HG02885 (cell line): ENCODE data around the gene LSM14A.
"Not testable (repeated sequence)": the region's sequence is repeated elsewhere in the genome, so short reads cannot be mapped to it uniquely, and the experiment has no call there.

Source experiments
- ATAC-seq: cut with Tn5 transposase; IDR thresholded peaks from one replicate; pipeline ENCODE4 v1.9.1; 2021; ENCODE audit warnings: mild to moderate bottlenecking; ENCODE audit not compliant: unreplicated experiment, poor library complexity

Gene LSM14A

DNA sequence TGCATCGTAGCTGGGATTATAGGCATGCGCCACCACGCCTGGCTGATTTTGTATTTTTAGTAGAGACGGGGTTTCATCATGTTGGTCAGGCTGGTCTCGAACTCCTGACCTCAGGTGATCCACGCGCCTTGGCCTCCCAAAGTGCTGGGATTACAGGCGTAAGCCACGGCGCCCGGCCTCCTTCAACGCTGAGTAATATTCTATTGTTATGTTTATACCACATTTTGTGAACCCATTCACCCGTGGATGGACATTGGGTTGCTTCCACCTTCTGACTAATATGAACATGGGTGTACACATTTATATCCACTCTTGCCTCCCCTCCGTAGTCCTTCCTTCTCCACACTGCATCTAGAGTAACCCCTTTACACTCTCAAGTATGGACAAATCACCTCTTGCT is 80.9 kb downstream of the LSM14A start:
- not testable (repeated sequence) for ATAC-seq

GRCh38 chr19:34253681-34254045 is 81.4 kb downstream of the LSM14A start:
- ATAC-seq: not testable (repeated sequence)

DNA sequence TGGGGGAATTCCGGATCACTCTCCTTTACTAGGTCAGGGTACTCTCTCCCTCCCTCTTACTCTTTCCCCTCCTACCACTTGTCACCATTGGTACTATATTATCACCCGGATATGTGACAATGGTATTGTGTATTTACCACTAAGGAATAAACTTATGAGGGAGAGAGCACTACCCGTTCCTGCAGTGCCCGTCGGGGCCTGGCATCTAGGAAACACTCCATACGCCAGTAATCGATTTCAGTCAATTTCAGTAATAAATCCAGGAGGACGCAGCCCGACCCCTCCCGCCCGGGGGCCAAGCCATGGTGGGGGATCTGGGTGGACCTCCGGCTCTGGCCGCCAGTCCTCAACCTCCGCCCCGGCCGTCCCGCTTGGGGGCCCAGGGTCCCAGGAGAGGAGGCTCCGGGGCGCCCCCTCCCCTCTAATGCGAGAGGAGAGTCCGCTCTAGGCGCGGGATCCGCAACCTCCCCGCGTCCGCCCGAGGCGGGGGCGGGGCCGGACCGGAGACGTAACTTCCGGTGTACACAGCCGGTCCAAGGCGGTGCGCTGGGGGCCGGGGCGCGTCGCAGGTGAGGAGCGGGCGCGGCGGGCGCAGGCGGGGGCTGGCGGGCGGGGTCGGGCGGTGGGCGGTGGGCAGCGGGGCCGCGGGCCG is 81.9 kb downstream of the LSM14A start, which contains the start of gene GARRE1:
TSS of gene GARRE1 (plus strand) at position 509 of the 652 bp plus-strand sequence. CDS start 45,920 bp downstream, outside the sequence.
- peak; percentile 91 for ATAC-seq

- ATAC-seq: peak; percentile 57
Measured at GRCh38 chr19:34254698-34255432, 82.6 kb downstream of the LSM14A start.

- no peak for ATAC-seq
Measured at GRCh38 chr19:34255546-34255945, 83.2 kb downstream of the LSM14A start.

GRCh38 chr19:34256835-34257558 is 84.7 kb downstream of the LSM14A start:
- no peak for ATAC-seq

DNA sequence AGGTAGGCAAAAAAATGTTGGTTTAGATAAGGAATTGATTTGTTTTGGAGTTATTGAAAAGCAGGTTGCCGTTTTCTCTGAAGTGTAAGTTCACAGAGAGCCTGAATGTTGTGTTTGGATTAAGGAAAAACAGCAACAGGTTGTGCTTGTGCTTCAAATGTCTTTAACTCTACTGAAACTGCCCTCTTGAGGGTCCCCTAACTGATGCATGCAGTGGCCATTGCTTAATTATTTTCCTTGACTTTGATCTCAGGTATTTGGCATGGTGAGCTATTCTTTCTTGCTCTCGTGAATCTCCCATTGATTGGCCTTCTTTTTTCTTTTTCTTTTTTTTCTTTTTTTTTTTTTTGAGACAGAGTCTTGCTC is 85.2 kb downstream of the LSM14A start:
- no peak for ATAC-seq

- ATAC-seq: no peak
Measured at GRCh38 chr19:34259367-34260095, 87.2 kb downstream of the LSM14A start.

- no peak for ATAC-seq
Measured at GRCh38 chr19:34260771-34261173, 88.5 kb downstream of the LSM14A start.

DNA sequence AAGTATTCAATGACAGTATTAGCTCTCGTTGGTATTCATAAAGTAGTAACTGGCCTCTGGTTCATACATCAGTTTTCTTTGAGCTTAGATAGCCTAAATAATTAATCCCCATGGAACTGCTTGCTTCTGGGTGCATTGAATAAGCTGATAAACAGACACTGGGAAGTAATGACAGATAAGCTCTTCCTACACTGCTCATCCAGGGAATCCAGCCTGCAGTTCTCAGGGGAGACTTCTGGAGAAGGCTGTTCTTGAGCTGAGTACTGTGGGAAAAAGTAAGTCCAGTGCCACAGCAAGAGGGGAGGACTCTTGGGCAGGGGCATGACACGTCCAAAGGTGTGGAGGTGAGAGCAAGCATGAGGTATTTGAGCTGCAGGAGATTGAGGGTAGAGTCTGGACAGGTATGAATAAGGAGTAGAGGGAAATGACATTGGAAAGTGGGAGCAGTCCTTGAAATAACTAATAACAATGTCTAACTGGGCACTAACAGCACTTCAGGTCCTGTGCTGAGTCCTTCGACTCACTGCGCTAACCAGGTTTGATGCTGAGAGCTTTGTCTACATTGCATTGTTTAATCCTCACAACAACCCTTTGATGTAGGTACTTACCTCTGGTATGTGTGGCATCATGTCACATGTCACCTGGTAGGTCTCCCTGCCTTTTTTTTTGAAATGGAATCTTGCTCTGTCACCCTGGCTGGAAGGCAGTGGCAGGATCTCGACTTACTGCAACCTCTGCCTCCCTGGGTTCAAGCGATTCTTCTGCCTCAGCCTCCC is 89.2 kb downstream of the LSM14A start:
- no peak for ATAC-seq

GRCh38 chr19:34263745-34264237 is 91.5 kb downstream of the LSM14A start:
- ATAC-seq: no peak

DNA sequence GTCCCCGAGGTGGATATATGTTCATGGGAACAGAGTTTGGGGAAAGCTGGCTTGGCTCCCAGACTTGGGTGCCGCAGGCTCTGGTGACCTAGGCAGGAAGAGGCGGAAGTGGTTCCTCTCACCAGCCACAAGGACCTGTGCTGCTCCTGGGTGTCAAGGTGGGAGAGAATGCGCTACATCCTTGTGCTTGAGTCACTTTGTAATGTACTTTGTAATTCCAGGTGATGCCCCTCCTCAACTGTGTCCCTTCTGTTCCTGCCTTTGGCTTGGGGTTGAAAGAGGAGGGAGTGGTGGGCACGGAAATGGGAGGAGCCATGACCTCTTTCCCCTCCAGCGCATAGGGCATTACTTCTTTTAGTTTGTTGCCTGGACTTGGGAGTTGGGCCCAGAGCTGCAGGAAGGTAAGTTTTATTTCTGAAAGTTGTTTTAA is 92.9 kb downstream of the LSM14A start:
- ATAC-seq: no peak

DNA sequence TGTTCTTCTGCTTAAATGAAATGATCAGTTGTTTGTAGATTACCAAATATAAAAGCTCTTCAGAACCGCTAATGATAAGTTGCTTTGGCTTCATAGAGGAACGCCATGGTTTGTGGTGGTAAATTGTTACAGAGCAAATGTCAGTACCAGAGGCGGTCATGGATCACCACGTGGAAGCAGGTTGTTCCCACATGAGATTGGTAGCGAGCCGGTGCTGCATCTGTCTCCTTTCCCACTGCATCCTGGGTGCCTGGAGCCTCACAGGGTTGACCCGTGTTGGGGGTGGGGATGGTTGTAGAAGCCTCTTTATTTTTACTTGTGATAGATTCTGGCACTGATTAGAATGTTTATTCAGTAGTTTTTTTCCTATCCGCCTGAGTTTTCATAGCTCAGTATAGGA is 96.8 kb downstream of the LSM14A start:
- ATAC-seq: no peak

DNA sequence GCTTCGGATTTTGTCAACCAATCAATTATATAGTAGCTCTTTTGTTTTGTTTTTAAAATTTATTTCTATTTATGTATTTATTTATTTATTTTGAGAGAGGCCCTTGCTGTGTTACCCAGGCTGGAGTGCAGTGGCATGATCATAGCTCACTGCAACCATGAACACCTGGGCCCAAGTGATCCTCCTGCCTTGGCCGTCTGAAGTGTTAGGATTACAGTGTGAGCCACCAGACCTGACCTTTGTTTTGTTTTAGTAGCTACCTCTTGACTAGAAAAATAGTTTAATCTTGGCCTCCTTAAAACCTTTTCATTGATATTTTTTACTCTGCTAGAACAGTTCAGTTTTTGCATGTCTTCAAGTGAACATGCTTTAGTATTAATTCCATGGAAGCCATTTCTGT is 97.2 kb downstream of the LSM14A start:
- ATAC-seq: no peak

DNA sequence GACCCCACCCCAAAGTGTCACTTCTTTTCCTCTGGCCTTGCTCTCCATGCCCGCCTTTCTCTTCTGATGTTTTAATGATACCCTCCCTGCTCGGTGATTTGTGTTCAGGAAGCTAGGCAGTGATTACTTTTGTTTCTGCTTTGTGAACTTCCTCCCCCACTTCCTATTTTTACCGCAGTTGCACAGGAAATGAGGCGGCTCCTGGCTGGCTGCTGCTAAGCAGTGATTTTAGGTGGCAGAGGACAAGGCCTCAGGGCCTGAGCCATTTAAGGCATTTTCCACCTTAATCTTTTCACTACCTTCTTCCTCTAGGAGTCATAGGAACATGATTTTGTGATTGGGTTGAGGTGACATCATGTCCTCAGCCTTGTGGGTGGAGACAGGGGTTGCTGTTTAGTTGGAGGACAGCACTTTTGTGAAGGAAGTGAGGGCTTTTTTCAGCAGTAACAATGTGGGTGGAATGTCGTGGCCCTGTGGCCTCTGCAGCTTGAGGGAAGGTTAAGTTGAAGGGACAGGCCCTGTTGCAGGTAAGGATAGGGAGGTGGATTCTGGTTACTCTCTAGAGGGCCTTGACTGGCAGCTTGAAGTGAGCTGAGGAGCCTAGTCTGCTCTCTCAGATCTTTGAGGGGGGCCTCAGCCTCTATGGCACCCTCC is 97.8 kb downstream of the LSM14A start:
- peak; percentile 68 for ATAC-seq

DNA sequence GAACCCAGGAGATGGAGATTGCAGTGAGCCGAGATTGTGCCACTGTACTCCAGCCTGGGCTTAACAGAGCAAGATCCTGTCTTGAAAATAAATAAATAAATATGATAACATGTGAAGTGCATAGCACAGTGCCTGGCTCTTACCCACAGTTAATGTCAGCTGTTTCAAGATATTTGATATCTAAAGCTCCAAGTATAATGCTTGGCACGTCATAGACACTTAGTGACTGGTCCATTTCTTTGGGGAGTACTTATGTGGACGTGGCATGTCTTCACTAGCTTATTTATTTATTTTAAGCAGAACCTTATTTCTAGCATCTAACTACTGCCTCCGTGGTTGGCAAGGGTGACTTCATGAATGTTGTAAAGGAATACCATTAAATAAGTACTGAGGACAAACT is 100.8 kb downstream of the LSM14A start:
- no peak for ATAC-seq

- no peak for ATAC-seq
Measured at GRCh38 chr19:34274284-34274826, 102.1 kb downstream of the LSM14A start.

DNA sequence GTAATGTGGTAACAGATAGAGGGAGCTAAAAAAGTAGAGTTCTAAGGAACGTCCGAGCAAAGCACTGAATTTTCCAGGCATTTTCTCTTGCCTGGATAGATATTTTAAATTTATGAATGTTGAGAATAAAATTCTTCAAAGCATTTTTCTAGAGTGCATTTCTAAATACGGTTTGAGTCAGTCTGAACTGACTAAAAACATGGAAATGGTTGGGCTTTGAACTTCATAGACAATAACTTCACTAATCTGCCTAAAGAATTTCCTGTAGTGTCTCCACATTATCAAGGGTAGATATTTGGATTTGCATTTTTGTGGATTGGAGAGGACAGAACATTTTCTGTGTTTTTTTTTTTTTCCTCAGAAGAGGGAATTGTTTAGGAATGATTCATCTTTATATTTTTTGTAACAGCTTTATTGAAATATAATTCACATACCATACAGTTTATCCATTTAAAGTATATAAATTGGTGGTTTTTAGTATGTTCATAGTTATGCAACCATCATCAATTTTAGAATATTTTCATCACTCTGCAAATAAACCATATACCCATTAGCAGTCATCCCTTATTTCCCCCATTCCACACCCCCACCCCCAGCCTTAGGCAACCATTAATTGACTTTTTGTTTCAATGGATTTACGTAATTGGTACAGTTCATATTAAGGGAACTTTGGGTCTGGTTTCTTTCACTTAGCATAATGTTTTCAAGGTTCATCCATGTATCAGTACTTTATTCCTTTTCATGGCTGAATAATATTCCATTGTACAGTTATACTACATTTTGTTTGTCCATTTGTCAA is 102.7 kb downstream of the LSM14A start:
- no peak for ATAC-seq
